ENCODE data around the gene CD22.

Gene CD22

GRCh38 chr19:35388277-35389054 lies 59.5 kb downstream of the CD22 start:
- DNase-seq (ENCODE audit: low spot score) = no peak

DNA sequence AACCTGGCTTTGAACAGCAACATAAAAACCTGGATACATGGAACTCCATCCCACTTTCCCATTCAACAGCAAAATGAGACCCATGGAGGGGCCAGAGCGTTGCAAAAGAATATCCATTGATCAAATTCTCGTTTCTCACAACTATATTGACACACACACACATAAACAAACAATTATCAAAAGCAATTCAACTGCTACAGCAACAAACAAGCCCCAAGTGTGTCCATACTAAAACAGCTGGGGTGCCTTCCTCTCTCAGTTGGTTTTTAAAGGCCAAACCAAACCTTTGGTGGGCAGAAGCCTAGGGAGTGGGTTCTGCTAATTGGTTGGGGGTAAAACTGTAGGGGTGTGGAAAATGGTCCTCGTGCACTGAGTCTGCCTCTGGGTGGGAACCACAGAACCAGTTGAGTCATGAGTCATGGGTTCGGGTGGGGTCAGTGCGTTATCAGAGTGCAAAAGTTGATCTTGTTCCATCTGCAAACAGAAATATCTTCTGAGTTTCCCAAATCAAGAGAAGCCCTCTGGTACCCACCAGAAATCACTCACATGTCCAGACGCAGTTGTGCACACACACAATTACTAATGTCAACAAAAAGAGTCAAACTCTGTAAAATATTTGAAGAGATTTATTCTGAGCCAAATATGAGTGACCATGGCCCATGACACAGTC lies 60.3 kb downstream of the CD22 start:
- DNase-seq (ENCODE audit: low spot score) = no peak

DNA sequence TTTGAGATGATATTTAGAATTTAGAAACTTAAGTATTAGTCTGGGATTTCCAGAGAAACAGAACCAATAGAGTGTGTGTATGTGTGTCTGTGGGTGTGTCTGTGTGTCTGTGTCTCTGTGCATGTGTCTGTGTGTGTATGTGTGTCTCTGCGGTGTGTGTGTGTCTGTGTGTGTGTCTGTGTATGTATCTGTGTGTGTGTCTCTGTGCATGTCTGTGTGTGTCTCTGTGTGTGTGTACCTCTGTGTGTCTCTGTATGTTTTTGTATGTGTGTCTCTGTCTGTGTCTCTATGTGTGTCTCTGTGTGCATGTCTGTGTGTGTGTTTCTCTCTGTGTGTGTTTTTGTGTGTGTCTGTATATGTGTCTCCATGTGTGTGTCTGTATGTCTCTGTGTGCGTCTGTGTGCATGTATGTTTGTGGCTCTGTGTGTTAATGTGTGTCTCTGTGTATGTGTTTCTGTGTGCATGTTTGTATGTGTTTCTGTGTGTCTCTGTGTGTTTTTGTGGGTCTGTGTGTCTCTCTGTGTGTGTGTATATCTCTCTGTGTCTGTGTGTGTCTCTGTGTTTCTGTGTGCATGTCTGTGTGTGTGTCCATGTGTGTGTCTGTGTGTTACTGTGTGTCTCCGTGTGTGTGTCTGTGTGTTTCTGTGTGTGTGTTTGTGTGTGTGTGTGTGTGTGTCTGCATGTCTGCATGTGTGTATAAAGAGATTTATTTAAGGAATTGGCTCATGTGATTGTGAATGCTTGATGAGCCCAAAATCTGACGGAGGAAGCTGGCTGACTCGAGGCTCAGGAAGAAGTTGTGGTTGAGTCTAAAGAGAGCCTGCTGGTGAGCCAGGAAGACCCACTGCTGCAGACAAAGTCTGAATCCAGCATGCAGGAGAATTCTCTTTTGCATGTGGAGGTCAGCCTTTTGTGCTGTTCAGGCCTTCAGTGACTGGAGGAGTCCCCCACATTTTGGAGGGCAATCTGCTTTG lies 64.0 kb downstream of the CD22 start:
- no peak for DNase-seq (ENCODE audit: low spot score)

DNA sequence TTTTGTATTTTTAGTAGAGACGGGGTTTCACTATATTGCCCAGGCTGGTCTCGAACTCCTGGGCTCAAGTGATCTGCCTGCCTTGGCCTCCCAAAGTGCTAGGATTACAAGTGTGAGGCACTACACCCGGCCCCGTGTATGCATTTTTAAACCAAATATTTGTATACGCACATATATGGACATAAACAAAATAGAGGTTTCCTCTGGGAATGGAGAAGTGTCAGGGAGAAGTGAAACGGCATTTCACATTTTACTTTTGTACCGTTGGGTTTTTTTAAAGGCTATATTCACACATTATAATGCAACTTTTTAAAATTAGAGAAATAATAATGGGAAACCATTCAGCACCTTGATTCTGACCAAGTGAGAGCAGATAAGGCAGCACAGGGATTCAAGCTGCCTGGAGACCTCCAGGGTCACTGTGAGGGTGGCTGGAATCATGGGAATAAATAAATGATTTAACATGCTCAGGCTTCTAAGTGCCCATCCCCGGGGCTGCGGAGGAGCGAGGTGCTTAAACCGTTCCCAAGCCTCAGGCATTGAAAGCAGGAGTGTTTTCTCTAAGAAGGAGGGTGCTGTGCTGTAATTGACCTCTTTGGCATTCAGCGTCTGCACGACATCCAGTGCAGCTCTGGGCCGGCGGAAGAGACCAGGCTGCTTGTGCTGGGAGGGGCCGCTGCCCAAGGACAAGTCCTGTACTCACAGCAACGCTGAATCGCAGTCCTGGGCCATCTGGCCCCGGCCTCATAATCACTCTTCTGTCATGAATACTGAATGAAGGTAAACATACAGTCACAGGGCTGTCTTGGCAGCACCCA lies 66.6 kb downstream of the CD22 start:
- no peak for DNase-seq (ENCODE audit: low spot score)

GRCh38 chr19:35396240-35396885 lies 67.4 kb downstream of the CD22 start:
- DNase-seq (ENCODE audit: low spot score) = no peak

Data from CD4-positive, alpha-beta T cell treated with Interleukin-2 at 100 ng/mL for 4 hours (primary cell).